ENCODE data around the gene CATSPER1.

The CATSPER1 gene

DNA sequence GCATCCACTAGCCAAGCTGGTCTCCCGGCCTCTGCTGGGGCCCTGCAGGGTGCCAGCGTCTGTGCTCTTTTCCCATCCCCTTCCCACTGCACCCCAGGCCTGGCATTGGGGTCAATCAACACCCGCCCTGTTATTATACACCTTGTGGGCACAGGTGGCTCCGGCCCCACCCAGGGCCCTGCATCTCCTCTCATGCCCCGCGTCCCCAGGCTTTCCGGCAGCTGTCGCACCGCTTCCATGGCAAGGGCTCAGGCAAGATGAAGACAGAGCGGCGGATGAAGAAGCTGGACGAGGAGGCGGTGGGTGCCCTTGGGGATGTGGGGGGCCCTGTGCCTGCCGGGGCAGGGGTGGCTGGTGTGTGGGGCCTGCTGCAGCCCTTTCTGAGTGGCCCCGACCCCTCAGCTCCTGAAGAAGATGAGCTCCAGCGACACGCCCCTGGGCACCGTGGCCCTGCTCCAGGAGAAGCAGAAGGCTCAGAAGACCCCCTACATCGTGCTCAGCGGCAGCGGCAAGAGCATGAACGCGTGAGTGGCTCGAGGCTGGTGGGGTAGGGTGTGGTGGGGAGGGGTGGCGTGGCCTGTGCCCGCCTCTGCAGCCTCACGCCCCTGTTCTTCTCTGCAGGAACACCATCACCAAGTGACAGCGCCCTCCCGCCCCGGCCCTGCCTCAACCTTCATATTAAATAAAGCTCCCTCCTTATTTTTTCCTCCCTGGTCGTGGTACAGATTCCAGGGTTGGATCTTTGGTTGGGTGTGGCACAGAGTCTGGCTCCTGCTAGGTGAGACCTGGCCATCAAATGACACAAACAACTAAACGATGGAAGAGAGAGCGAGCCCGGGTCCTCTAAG is 47.7 kb downstream of the CATSPER1 start:
- no peak for ATAC-seq
- TF ChIP-seq ZNF70 (CRISPR knock-in tag; IDR thresholded peaks at IDR 0.05): no peak
- TF ChIP-seq OSR1 (CRISPR knock-in tag; IDR thresholded peaks at IDR 0.05): no peak
- no peak for TF ChIP-seq ISL1 (CRISPR knock-in tag; IDR thresholded peaks at IDR 0.05)
- no peak for TF ChIP-seq TOX (CRISPR knock-in tag; IDR thresholded peaks at IDR 0.05; ENCODE audit: borderline replicate concordance)
- TF ChIP-seq ZNF8 (CRISPR knock-in tag; IDR thresholded peaks at IDR 0.05): no peak
- TF ChIP-seq POU6F1 (CRISPR knock-in tag; IDR thresholded peaks at IDR 0.05; ENCODE audit: borderline replicate concordance, low read depth): no peak
- no peak for TF ChIP-seq PPARA (CRISPR knock-in tag; IDR thresholded peaks at IDR 0.05; ENCODE audit: borderline replicate concordance)
- no peak for TF ChIP-seq ARNTL (CRISPR knock-in tag; IDR thresholded peaks at IDR 0.05; ENCODE audit: borderline replicate concordance, low read depth)
- TF ChIP-seq GLIS3 (CRISPR knock-in tag; IDR thresholded peaks at IDR 0.05): no peak
- TF ChIP-seq SNAI2 (CRISPR knock-in tag; IDR thresholded peaks at IDR 0.05): no peak
- TF ChIP-seq, protein P1, sequence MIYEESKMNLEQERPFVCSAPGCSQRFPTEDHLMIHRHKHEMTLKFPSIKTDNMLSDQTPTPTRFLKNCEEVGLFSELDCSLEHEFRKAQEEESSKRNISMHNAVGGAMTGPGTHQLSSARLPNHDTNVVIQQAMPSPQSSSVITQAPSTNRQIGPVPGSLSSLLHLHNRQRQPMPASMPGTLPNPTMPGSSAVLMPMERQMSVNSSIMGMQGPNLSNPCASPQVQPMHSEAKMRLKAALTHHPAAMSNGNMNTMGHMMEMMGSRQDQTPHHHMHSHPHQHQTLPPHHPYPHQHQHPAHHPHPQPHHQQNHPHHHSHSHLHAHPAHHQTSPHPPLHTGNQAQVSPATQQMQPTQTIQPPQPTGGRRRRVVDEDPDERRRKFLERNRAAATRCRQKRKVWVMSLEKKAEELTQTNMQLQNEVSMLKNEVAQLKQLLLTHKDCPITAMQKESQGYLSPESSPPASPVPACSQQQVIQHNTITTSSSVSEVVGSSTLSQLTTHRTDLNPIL (CRISPR knock-in tag; IDR thresholded peaks at IDR 0.05; ENCODE audit: low read depth): no peak
- no peak for TF ChIP-seq CSRNP3 (CRISPR knock-in tag; IDR thresholded peaks at IDR 0.05)
- TF ChIP-seq ESRRG (CRISPR knock-in tag; IDR thresholded peaks at IDR 0.05): no peak
- TF ChIP-seq BACH2 (CRISPR knock-in tag; IDR thresholded peaks at IDR 0.05; ENCODE audit: borderline replicate concordance): no peak
- TF ChIP-seq RARB (CRISPR knock-in tag; IDR thresholded peaks at IDR 0.05): no peak
- no peak for TF ChIP-seq ZNF565 (CRISPR knock-in tag; conservative IDR thresholded peaks at IDR 0.05; ENCODE audit: low read depth)
- no peak for TF ChIP-seq ZC3H10 (CRISPR knock-in tag; IDR thresholded peaks at IDR 0.05)

GRCh38 chr11:65977621-65978390 is 48.5 kb downstream of the CATSPER1 start:
- TF ChIP-seq RARB (CRISPR knock-in tag; IDR thresholded peaks at IDR 0.05): no peak
- TF ChIP-seq ARNTL (CRISPR knock-in tag; IDR thresholded peaks at IDR 0.05; ENCODE audit: borderline replicate concordance, low read depth): no peak
- no peak for TF ChIP-seq ZNF8 (CRISPR knock-in tag; IDR thresholded peaks at IDR 0.05)
- TF ChIP-seq POU6F1 (CRISPR knock-in tag; IDR thresholded peaks at IDR 0.05; ENCODE audit: borderline replicate concordance, low read depth): no peak
- no peak for TF ChIP-seq TOX (CRISPR knock-in tag; IDR thresholded peaks at IDR 0.05; ENCODE audit: borderline replicate concordance)
- TF ChIP-seq ZNF565 (CRISPR knock-in tag; conservative IDR thresholded peaks at IDR 0.05; ENCODE audit: low read depth): no peak
- no peak for TF ChIP-seq ZFP30 (CRISPR knock-in tag; IDR thresholded peaks at IDR 0.05)
- TF ChIP-seq GLIS3 (CRISPR knock-in tag; IDR thresholded peaks at IDR 0.05): no peak
- TF ChIP-seq SNAI2 (CRISPR knock-in tag; IDR thresholded peaks at IDR 0.05): no peak
- TF ChIP-seq BACH2 (CRISPR knock-in tag; IDR thresholded peaks at IDR 0.05; ENCODE audit: borderline replicate concordance): no peak
- TF ChIP-seq ZC3H10 (CRISPR knock-in tag; IDR thresholded peaks at IDR 0.05): no peak
- no peak for TF ChIP-seq PPARA (CRISPR knock-in tag; IDR thresholded peaks at IDR 0.05; ENCODE audit: borderline replicate concordance)
- no peak for TF ChIP-seq PATZ1 (CRISPR knock-in tag; IDR thresholded peaks at IDR 0.05; ENCODE audit: borderline replicate concordance)
- no peak for TF ChIP-seq OSR1 (CRISPR knock-in tag; IDR thresholded peaks at IDR 0.05)
- TF ChIP-seq ISL1 (CRISPR knock-in tag; IDR thresholded peaks at IDR 0.05): no peak
- no peak for TF ChIP-seq CSDC2 (CRISPR knock-in tag; IDR thresholded peaks at IDR 0.05)
- TF ChIP-seq, protein P1 (CRISPR knock-in tag; IDR thresholded peaks at IDR 0.05; ENCODE audit: low read depth): no peak
- TF ChIP-seq TCF4 (CRISPR knock-in tag; IDR thresholded peaks at IDR 0.05; ENCODE audit: borderline replicate concordance): no peak
- no peak for TF ChIP-seq ZFP3 (CRISPR knock-in tag; IDR thresholded peaks at IDR 0.05)
- no peak for TF ChIP-seq TSHZ2 (CRISPR knock-in tag; IDR thresholded peaks at IDR 0.05)
- ATAC-seq: no peak
